HG03025 (cell line): Measurements from ENCODE around the gene CCDC185.

ENCODE experiments used
- ATAC-seq: cut with Tn5 transposase; IDR thresholded peaks from one replicate; pipeline ENCODE4 v1.9.1; 2021; ENCODE audit warnings: mild to moderate bottlenecking, moderate library complexity; ENCODE audit not compliant: unreplicated experiment, low FRiP score

The CCDC185 gene

DNA sequence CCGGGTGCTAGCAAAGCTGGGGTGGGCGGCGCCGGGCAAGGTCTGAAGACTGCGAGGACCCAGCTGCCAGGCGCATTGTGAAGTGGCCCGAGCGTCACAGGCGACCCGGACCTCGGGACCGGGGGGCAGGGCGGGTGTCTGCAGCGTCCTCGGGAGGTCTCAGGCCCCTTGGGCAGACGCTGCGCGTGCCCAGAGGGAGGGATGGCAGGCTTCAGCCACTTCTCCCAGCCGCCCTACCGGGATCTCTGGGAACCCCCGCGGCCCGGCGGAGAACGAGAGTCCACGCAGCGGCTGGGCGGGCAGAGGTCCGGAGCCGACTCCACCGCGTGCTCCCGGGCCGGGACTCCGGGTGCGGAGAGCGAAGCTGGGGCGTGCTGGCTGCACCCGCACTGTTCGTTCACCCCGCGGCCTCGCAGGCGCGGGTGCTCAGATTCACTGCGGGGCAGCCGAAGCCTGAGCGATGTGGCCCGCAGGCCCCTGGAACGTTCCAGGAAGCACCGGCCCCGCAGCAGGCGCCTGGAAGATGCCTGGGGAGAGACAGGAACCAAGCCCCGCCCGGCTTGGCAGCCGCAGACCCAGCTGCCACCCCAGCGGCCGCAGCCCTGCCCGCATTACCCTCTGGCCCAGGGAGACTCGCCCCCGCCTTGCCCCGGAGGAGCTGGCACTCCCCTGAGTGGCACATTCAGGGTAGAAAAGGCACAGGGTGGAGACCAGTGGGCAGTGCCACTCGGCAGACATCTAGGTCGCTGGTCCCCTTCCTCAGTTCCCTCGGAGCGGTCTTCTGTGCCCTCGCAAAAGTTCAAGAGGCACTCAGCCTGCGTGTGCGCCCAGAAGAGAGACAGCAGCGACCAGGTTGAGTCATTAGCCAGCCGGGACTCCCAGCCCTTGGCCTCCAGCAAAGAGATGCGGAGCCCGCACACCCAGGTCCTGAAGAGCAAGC, at the start of gene CCDC185:
CCDC185 (plus strand) TSS at position 141 of the 940 bp plus-strand sequence; CDS start at position 202, 61 bp downstream.
- ATAC-seq: no peak

DNA sequence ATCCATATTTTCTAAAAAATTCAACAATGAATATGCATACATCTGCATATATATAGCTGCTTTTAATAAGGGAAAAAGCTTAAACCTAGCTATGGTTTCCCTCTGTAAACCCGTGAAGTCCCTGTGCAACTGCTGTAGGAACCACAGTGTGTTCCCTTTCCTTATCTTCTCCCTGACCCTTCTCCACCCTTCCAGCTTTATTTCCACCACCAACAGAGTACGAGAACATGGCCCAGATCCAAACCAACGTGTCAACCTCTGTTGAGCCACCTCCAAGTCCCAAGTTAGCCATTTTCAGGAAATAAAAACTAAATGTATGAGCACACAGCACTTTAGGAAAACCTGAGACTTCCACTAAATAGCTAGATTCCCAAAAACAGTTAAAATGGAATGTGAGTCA, 49.5 kb upstream of the CCDC185 start:
- no peak for ATAC-seq

DNA sequence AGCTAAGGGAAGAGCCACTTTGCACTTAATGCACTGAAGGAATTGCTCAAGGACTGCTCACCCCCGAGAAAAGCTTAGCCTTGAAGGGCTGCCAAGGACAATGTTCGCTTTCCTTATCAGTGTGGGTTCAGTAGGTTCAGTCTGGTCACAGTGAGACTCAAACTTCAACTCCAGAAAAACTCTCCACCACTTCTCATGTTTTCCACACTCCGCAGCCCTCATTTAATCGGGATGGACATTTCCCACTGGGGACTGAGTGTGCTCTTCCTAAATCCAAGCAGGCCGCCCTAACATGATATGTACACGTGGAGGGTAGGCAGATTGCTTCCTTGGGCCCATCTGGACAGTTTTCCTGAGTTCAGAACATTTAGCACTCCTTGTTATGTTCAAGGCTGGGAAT, 48.7 kb upstream of the CCDC185 start:
- no peak for ATAC-seq

DNA sequence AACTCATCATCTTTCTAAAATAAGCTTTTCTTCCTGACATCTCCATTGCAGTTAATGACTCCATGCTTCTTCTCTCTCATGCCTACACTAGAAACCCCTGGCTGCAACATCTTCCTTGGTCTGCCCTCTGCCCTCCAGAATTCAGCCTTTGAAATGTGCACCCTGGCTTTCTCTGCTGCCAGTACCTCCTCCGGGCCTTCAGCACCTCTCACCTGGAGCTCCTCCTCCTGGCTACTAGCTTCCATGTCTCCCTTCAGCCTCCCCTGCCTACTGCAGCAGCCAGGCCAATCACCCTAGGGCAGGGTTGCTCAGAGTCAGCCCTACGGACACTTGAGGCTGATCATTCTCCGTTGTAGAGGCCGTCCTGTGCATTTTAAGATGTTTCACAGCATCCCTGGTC, 47.5 kb upstream of the CCDC185 start:
- no peak for ATAC-seq

DNA sequence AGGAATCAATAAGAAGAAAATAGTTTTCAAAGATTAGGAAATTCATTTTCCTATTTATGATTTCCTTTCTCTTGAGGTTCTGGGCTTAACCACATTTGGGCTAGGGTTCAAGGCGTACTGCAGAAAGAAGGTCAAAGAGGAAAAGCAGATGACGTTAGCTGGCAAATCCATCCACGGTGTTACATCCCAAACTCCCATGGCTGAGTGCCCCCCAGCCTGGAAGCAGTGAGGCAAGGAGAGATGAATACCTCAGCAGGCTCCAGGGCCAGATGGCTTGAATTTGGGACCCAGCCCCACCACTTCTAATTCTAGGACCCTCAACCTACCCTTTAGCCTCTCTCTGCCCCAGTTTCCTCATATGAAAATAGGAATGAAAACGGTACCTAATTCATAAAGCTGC, 46.9 kb upstream of the CCDC185 start:
- no peak for ATAC-seq

DNA sequence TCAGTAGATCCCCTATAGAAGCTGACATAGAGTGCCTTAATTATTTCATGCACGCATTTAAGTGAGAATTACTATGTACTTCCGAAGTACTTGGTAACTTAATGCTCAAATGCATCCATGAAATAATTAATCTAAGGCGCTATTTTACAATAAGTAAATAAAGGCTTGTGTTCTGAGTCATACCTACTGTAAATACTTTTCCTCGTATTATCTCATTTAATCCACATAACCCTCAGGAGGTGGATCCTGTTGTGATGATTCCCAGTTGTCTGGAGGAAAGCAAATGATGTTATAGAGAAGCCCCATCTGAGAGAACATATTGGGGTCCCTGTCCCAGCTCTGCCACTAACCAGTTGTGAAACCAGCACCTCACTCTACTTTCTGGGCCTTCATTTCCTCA, 45.6 kb upstream of the CCDC185 start:
- no peak for ATAC-seq

DNA sequence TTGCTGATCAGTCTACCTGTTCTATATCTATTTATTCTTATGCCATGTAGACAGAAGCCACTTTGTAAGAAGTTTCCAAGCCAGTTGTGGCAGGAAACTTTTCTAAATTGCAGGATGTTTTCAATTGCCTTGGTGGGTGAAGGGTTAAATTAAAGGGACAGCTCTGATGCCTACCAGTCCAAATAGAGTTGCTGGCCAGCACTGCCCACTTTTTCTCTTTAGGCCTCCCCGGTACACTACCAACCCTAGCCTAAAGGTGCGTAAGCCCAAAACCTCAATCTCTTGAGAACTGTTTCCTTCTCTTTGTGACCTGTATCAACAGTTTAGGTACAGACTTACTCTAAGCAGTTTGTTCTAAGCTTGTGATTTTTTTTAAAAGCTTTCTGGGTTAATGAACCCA, 44.8 kb upstream of the CCDC185 start:
- no peak for ATAC-seq

DNA sequence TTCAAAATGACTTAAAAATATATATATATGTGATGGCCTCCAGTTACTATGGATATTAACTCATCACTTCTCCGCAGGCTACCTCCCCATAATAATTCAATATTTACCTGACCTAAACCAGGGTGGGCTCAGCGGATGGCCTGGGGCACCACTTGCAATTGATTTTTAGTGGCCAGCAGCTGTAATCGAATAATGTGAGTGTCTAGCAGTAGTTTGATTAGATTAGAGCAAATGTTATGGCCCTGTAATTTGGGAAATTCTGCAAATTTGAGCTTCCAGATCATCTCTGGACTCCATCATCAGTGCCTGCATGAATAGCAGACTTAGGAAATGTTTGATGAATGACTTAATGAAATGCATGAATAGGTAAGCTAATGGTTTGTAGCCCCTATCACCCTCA, 44.0 kb upstream of the CCDC185 start:
- ATAC-seq: no peak

DNA sequence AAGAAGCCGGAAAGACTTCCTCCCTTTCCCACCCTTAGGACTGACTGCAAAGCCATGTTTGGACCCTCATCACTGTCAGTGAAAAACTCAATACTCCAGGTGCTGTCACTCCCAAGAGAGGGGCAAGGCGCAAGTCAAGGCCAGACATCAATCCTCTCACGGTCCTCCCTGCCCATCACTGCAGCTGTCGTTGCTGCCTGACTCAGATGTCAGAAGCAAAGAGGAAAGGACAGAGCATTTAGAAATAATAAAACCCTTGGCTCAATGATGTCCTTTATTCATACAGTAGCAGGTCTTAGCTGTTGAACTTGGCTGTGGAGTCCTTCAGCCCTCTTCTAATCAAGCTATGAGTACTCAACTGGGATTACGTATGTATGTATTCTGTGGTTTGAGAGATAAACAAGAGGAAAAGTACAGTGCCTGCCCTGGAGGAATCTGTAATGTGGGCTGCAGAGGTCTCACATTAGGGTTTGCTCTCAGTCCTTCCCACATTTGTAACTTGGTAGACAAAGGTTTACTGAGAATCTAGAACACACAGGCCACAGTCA, 42.8 kb upstream of the CCDC185 start:
- ATAC-seq: no peak

DNA sequence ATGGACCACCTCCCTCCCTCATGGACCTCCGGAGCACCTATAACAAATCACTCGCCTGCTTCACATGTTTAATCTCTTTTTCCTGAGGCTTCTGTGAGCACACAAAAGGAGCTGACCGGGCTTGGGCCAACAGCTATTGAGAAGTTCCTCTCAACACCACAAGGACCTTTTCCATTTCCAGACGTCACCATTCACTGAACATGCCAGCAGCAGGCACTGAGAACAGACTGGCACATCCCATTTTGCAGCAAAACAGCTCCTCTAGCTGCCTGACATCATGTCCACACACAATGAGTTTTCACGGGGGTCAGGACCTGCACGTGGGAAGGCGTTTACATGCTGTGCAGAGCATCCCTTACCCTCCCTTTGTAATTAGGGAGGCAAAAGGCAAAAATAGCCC, 40.3 kb upstream of the CCDC185 start:
- ATAC-seq: no peak

DNA sequence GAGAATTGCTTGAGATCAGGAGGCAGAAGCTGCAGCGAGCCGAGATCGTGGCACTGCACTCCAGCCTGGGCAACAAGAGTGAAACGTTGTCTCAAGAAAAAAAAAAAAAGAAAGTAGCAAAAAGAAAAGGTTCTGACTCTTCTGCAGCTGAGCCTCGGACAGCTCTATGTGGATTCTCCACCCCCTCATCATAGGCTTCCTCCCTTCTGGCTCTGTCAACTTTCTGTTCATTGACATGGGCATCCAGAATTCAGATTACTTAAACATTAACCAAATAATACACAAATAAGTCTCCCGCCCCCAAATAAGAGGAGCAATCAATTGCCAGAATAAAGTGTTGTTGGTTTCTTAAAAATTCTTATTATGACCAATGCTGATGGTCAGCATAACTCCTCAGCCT, 39.3 kb upstream of the CCDC185 start:
- no peak for ATAC-seq

DNA sequence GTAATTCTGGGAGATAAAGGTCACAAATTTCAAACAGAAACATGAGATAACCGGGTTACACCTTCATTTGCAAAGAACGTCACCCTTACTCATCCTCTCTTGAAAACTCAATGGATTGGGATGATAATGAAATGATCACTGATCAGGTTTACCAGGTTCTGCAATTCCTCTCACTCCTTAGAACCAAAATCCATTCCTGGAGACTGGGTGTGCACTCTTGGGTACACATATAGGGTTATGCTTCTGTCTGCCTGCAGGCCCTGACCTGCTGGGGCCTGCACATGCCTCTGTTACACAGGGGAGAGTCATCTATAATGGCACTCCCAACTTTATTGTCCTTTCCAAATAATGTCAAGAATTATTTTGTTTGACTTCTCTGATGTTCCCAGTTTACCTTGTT, 37.5 kb upstream of the CCDC185 start:
- ATAC-seq: no peak

DNA sequence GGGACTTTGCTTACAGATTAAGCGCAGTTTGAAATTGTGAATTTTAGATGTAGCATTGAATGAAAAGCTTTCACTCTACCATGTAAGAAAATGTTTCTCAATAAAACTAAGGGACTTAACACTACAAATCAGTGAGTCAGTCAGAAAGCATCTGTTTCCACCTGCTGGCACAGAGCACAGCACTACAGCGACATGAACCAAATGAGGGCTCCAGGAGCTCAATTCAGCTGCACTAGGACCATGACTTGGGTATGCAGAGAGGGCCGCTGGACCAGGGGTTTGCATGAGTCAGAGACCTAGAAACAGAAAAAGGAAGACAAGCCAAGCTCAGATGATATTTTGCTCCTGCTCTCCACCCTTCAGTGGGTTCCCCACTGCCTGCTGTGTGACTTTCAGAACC, 34.4 kb upstream of the CCDC185 start:
- no peak for ATAC-seq

DNA sequence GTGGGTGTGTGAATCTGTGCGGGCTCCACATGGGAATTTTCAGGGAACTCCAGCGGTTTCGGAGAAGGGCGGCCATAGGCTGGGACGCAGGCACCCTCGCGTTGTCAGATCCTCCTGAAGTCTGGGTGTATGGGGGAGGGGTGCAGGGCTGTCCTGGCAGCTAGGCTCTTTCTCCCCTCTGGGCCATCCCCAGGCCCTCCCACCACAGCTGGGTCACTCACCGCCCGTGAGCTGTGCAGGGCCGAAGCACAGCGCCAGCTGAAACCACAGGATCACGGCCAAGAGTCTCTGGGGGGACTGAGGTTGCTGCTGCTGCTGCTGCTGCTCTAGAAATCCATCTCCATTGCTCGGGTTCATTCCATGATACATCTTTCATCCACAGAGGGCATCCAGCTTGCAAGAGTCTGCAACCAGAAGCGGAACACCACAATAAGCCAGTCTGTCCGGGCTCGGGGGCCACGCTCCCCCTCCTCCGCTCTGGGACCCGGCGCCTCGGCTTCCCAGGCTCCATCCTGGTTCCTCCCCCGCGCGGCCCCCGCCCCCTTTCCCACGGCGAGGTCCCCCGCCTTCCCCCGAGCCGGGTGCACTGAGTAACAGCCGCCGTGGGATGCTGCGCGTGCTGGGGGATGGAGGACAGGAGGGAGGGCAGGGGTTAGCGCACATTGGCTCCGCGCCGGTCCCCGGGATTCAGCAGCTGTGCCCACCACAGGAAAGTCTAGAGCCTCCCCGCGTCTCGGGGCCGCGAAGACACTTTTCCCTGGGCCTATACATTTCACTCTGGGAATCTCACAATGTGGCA, 30.0 kb upstream of the CCDC185 start:
- ATAC-seq: no peak

DNA sequence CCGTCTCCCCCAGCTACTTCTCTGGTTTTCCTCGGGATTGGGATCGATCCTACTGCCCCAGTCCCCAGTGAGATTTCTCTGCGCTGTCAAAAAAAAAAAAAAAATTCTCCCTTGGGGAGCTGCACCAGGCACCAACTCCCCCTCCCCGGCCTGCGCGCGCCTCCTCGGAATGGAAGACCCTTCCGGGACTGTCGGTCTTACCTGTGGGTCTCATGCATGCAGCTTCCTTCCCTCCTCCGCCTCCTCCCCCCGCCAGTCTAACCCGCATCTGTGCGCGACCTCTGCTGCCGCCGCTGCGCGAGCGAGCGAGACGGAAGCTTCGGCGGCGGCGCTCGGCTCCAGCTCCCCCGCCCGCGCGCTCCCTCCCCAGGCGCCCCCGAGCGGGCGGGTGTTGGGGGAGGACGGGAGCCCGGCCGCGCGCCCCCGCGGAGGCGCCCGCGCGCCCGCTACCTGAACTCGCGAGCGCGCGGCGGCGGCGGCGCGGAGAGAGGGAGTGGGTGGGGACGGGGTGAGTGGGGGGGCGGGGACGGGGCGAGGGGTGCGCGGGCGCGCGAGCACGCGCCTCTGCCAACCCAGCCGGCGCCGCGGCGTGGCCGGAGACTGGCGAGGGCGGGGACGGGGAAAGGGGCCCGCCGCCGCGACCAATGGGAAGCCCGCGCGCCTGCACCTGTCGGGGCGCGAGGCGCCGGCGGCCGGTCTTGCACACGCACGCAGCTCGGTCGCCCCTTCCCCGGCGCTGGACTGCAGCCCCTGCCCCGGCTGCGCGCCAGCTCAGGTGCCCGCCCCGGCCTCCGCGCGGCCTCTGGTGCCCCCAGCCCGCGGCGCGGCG, 29.1 kb upstream of the CCDC185 start, which contains the start of gene SUSD4:
SUSD4 (minus strand) TSS at position 321 of the 829 bp plus-strand sequence. CDS start 751 bp downstream, outside the sequence.
- no peak for ATAC-seq

DNA sequence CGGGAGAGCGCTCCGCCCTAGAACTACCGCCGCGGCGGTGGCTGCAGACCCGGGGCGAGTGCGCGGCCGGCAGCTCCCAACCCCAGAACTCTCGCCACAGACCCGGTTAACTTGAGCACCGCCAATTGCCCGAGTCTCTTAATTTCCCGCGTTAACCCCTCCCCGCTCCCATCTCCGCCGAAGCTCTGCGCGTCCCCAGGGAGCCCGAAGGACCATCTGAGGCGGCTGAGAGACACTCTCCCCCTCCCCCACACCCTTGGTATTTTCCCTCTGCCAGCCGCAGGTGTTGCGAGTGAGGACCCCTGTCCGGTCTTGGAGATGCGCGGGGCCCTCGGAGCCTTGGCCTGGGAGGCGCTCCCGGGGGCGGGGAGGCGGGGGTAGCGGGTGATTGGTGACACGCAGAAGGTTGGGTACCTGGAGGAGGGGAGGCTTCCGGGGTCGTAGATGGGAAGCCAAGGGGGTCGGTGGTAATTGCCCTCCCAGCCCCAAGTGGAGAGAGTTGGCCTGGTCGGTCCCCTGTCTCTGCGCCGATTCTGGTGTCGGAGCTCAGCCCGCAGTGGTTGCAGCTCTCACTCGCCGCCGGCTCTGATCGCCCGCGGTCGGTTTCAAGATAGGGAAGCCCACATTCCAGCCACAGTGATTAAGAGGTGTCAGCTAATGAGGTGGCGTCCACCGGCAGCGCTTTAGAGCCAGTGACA, 28.4 kb upstream of the CCDC185 start:
- no peak for ATAC-seq

DNA sequence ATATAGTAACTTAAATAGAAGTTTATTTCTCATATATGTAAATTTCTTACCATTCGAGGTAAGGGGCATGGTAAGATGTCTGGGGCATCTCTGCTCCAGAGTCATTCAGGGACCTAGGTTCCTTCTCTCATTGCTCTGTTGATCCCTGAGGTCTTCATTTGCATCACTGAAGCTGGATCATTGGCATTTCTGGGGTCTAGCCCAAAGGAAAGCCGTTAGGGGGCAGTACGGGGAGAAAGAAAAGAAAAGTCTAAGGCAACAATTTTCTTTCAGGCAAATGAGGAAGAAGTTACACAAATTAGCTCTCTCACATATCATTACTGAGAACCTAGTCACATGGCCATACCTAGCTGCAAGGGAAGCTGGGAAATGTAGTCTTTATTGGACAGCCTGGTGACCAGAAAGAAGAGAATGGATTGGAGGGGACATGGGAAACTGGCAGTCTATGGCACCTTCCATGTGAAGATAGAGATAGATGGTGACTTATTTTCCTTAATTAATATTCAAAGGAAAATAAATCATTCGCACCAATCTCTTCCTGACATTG, 19.1 kb upstream of the CCDC185 start:
- no peak for ATAC-seq

DNA sequence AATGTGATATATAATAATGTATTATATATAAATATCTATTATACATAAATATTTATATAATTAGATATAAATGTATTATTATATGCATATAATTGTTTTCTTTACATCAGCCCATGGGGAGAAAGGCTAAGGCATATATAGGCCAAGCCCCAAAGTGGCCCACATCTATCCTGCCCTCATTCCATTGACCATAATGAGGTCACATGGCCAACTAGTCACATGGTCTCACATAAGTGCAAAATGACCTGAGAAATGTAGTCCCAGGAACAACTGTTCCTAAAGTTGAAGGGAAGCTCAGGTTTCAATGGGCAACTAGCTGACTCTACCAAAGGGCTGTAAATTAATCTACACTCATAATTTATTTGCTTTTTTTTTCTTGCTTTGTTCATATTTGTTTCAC, 14.5 kb upstream of the CCDC185 start:
- no peak for ATAC-seq

DNA sequence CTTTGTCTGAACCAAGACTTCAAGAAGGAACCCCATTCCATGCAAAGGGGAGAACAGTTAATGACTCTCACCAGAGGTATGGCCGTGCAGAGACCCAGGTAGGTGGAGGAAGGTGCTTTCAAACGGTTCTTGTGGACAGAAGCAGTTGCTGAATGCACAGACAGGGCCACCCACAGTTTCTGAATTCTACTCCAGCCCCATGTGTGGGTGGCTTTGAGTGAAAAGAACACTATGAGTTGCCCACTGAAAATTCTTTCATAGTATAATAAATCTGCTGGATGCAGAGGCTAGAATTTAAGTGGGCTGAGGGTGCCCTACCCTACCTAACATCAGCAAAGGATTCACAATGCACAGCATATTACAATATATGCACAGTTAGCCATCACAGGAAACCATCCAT, 7.2 kb upstream of the CCDC185 start:
- ATAC-seq: no peak
